ENCODE measurements around the gene TKTL1.
"Not testable (repeated sequence)": the region's sequence is repeated elsewhere in the genome, so short reads cannot be mapped to it uniquely, and the experiment has no call there.

TKTL1 gene

GRCh38 chrX:154309041-154309775 lies 13.6 kb downstream of the TKTL1 start:
- DNase-seq: no peak

DNA sequence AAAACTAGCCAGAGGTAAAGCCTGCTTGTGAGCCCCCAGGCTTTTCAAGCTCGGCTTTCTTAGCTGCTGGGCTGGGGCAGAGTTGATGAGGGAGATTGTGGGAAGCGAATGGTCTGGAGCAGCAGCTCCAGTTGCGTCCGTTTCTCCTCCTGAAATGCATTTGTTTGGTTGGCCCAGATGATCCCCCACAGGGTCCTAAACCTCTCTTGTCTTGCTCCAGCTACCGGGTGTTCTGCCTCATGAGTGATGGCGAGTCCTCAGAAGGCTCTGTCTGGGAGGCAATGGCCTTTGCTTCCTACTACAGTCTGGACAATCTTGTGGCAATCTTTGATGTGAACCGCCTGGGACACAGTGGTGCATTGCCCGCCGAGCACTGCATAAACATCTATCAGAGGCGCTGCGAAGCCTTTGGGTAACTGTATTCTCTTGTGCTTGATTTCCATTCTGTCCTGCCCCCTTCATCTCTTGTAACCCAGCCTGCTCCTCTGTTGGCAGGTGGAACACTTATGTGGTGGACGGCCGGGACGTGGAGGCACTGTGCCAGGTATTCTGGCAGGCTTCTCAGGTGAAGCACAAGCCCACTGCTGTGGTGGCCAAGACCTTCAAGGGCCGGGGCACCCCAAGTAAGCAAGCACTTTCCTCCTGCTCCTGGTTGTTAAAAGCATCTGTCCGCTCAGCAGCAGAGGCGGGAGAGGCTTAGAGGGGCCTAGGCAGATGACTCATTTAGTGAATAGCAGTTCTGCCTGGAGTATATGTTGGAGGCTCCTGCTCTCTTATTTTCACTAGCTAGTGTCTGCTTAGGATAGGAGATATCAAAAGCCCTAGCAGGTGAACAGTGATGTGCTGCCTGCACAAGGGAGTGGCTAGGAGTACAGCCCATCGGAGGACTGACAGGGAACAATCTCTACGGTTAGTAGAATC lies 15.3 kb downstream of the TKTL1 start:
- DNase-seq: no peak

DNA sequence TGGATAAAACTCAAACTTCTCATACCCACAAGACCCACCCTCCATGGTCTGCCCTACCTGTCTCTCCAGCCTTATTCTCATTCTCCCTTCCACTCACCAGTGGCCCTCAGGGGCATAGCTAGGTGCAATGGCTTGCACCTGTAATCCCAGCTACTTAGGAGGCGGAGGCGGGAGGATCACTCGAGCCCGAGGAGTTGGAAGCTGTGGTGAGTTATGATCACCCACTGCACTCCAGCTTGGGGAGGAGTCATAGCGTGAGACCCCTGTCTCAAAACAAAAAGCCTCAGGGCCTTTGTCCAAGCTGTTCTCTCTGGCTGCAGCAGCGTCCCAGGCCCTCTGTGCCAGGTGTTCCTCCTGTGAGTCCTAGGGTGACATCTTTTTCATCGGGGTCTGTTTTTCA lies 16.5 kb downstream of the TKTL1 start:
- DNase-seq: no peak

DNA sequence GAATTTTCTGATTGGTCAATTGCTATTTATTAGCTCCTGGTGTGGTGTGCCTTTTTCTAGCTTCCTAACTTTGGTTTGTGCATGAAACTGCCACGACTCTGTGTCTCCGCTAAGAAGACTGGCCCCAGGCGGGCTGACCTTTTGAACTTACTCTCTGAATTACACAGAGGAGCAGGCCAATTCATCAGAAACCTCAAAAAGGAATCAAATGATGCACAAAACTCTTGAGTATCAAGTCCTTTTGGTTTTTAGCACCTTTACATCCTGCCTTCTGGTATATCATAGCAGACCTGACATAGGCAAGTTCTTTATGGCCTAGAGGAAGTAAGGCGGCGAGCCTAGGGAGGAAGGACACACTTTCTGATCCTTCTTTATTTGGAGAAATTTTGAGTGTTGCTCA lies 17.6 kb downstream of the TKTL1 start:
- no peak for DNase-seq

DNA sequence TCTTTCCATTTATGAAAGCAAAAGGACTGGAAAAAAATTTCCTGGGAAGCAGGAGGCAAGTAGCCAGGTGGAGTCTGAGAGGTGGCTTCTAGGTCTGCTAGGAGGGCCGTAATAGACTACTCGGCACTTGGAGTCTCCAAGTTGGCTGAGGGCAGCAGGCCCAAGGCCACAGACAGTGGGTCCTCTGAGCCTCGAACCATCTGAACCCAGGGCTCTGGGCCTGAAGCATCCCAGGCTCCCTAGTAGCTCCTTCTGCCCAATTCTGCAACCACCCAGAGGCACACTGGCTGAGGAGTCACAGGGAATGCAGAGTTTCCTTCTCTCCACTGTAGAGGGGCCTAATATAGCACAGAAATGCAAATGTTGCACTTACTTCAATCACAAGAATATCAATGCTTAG lies 19.8 kb downstream of the TKTL1 start:
- no peak for DNase-seq

GRCh38 chrX:154317391-154317995 lies 21.9 kb downstream of the TKTL1 start:
- DNase-seq: peak in 1 of 2 experiments; percentile 9

GRCh38 chrX:154320406-154320805 lies 24.8 kb downstream of the TKTL1 start:
- no peak for DNase-seq

- DNase-seq: no peak
These were observed 25.6 kb downstream of the TKTL1 start for GRCh38 chrX:154321152-154321551.

GRCh38 chrX:154321594-154321993 lies 26.0 kb downstream of the TKTL1 start:
- DNase-seq: peak in 1 of 2 experiments; percentile 8

GRCh38 chrX:154322890-154323289 lies 27.3 kb downstream of the TKTL1 start:
- no peak for DNase-seq

GRCh38 chrX:154323537-154323936 lies 27.9 kb downstream of the TKTL1 start:
- no peak for DNase-seq

DNA sequence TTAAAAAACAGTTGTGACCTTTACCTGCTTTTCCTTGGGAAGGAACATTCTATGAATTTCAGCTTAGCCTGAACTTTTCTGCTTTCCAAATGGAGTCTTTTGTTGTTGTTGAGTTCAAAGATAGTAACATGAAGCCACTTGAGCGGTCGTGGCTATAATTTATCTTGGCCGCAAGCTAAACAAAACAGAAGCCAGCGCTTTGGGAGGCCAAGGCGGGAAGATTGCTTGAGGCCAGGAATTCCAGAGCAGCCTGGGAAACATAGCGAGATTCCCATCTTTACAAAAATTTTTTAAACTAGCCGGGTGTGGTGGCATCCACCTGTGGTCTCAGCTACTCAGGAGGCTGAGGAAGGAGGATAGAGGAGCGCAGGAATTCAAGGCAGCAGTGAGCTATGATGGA lies 29.9 kb downstream of the TKTL1 start:
- DNase-seq: no peak

GRCh38 chrX:154327038-154327820 lies 31.6 kb downstream of the TKTL1 start:
- no peak for DNase-seq

DNA sequence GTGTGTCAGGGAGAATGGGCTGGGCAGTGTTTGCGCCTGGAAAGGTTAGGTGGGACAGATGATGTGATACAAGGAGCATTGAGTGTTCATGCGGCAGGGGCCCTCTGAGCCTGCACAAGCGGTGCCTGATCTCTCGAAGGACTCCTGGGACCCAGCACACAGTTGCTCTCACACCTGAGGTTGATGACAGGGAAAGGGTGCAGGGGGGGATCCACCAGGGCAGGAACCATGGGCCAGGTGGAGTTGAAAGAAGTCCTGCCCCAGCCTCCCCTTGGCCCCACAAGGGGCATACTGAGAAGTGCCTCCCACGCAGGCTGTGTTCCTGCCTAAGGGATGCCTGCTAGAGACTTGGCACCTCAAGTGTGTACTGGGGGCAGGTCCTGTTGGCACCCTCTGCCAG lies 33.1 kb downstream of the TKTL1 start:
- no peak for DNase-seq

DNA sequence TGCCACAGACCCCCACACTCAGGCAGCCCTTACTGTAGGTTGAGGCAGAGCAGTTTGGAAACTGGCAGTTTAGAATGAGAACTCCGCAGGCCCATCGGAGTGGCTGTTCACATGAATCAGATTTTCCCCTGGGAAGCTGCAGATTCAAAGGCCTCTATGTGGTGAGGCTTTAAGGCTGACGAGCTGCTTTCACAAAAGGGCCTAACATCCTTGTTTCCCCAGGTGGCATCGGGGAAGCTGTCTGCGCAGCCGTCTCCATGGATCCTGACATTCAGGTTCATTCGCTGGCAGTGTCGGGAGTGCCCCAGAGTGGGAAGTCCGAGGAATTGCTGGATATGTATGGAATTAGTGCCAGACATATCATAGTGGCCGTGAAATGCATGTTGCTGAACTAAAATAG lies 33.7 kb downstream of the TKTL1 start:
- no peak for DNase-seq

DNA sequence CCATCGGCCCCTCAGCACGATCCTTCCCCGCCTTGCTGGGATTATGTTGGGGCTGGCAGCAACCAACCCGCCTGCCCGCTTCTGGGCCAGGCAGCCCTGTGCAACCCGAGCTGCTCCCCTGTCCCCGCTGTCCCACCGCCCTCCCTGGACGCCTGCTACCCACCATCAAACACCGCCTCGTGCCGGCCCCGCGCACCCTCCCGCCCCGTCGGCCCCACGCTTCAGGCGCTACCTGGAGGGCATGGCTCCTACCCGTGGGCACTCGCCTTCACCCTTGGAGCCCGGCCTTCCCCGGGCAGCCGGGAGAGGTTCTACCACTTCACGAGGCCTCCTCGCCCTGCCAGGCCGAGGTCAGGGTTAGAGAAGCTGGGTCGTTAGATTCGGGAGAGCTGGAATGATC lies 37.0 kb downstream of the TKTL1 start:
- DNase-seq: no peak

GRCh38 chrX:154333116-154333515 lies 37.5 kb downstream of the TKTL1 start:
- no peak for DNase-seq

DNA sequence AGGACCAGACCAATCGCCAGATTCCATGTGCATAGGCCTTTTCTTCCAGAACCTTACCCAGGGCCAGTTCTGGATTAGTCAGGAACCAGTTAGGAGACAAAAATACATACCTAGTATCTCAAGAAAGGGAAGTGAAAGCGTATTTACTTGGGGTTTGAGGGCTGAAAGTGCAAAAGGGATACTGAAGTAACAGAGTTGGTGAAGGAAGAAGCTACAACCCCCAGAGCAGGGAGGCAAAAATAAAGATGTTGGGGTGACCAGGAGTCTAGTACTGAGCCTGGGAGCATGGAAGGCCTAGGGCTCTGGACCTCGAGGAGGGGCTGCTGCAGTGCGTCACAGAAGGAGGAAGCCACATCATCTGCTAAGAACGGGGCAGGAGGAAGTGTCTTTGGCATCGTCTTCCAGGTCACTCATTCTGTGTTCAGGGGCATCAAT lies 38.3 kb downstream of the TKTL1 start:
- DNase-seq: no peak

DNA sequence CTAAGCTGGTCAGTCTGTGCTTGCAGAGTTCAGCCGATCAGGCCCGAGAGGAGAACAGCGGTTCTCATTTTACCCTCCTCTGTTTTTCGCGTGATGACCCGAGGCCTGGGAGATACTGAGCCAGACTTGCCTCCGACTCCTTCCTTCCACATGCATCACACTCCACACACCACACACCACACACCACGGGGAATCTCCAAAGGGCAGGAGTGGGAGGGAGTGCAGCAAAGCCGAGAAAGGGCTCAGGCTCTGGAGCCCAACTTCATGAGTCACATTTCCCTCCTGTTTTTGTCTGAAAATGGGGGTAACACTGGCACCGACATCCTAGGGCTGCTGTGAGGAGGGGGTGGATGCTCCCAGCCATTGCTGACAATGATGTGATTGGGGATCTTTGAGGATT lies 38.9 kb downstream of the TKTL1 start:
- no peak for DNase-seq

DNA sequence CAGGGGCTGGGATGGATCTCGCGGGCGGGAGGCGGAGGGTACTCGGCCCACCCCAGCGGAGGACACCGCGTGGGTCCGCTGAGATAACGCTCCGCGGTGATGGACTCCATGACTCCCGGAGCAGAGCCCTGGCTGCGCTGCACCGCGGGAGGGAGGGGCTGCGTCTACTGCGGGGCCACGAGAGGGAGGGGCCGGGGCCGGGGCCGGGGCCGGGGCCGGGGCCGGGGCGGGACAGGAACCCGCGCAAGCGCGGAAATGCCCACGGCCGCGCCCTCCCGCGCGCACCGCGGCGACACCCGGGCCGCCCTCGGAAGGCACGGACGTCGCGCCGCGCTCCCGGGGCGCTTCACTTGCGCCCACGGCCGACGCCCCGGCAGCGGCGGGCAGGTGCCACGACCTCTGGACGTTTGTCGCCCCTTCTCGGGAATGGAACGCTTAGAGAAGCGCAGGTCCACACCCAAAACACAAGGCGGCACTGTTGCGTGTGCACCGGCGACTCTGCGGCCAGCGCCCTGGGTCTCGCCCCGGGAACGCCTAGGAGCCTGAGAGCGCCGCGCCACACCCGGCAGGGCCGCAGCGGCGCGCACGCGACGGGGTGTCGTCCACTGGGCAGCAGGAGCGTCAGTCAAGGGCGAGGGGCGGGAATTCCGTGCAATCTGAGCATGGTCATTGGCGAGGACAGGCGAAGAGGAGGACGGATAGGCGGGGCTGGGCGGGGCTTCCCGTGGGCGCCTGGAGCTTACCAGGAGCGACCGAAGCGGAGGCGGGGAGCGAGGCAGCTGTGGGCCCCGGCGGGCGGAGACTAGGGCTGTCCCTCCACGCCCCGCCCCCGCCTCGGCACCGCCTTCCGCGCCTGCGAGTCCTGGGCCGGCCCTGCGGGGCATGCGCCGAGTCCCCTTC lies 46.1 kb downstream of the TKTL1 start:
- DNase-seq: not testable (repeated sequence)

DNA sequence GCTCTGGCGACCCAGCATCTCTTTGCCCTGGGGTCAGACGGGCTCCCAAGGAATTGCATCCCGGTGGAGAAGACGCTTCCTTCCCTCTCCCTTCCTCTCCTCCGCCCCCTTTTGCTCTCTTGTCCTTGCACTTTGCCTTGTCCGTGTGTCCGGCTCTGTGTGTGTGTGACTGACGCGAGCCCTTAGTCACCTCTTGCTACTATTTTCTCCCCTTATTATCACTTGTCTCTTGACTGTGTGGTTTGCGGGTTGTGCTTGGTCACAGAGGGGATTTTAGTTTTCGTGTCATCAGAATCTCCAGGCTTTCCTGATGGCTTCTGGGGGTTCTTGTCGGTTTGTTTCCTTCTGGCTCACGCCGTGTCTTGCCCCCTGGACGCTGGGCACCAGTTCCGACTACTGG lies 47.5 kb downstream of the TKTL1 start:
- not testable (repeated sequence) for DNase-seq

DNA sequence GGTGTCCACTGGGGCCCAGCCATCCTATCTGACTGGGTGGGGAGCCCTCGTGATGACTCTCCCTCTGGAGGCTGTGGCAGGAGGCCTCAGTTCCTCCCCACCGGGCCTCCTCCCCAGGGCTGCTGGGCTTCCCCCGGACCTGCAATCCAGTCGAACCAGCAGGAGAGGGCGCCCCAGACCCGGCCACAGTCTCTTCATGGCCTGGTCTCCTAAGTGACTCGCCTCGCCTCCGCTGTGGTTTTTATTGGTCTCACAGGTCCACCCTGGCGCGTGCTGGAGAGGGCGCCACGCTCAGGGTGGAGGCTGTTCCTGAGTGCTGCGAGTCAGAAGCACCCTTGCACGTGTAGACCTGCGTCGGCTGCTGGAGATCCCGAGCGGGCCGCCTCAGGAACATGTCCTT lies 48.0 kb downstream of the TKTL1 start:
- DNase-seq: not testable (repeated sequence)

Measured in SW 1271 (cell line).